Glutamatergic neuron (in vitro differentiated cells): ENCODE measurements around the gene GIPC2. TPM values are rescaled to one million over a fixed set of nuclear protein-coding genes. Genes with fewer than 3 reads are reported as not detected.

Experiments used
- DNase-seq: peaks from one replicate; pipeline ENCODE4 v3.0.0; 2022
- H3K27ac Mint-ChIP-seq: one replicate; pipeline ENCODE4 v1.8.0; 2020; ENCODE audit warnings: mild to moderate bottlenecking, mixed read lengths, inconsistent platforms; ENCODE audit not compliant: unreplicated experiment
- H3K27me3 Mint-ChIP-seq: one replicate; pipeline ENCODE4 v1.8.0; 2020; ENCODE audit warnings: mild to moderate bottlenecking, moderate library complexity, mixed read lengths, inconsistent platforms; ENCODE audit not compliant: unreplicated experiment
- H3K36me3 Mint-ChIP-seq: one replicate; pipeline ENCODE4 v1.8.0; 2020; ENCODE audit warnings: mild to moderate bottlenecking, mixed read lengths, inconsistent platforms; ENCODE audit not compliant: unreplicated experiment
- H3K4me1 Mint-ChIP-seq: one replicate; pipeline ENCODE4 v1.8.0; 2020; ENCODE audit warnings: mild to moderate bottlenecking, low read depth, mixed read lengths, inconsistent platforms; ENCODE audit not compliant: unreplicated experiment
- H3K4me3 Mint-ChIP-seq: one replicate; pipeline ENCODE4 v1.8.0; 2020; ENCODE audit warnings: mild to moderate bottlenecking, mixed read lengths, inconsistent platforms; ENCODE audit not compliant: unreplicated experiment
- H3K9me3 Mint-ChIP-seq: one replicate; pipeline ENCODE4 v1.8.0; 2020; ENCODE audit warnings: mild to moderate bottlenecking, moderate library complexity, mixed read lengths, inconsistent platforms; ENCODE audit not compliant: unreplicated experiment
- total RNA-seq: library from RNA; stranded (reverse); fragmentation: NEBNext Ultra II Directional; extraction: Animal tissue kit (Norgen Biotek cat#: 25700); gene quantifications from one replicate; pipeline ENCODE4 v1.2.1, GENCODE V29; 2021; ENCODE audit not compliant: unreplicated experiment
- TF ChIP-seq, protein P1 (sequence below): fragments of 200-600 bp; sonication (generic); IDR thresholded peaks from one replicate; pipeline ENCODE4 v1.5.0; 2021; ENCODE audit not compliant: partially characterized antibody, unreplicated experiment

Gene GIPC2
- total RNA-seq, 1 donor from 2014 or later, result not detected

DNA sequence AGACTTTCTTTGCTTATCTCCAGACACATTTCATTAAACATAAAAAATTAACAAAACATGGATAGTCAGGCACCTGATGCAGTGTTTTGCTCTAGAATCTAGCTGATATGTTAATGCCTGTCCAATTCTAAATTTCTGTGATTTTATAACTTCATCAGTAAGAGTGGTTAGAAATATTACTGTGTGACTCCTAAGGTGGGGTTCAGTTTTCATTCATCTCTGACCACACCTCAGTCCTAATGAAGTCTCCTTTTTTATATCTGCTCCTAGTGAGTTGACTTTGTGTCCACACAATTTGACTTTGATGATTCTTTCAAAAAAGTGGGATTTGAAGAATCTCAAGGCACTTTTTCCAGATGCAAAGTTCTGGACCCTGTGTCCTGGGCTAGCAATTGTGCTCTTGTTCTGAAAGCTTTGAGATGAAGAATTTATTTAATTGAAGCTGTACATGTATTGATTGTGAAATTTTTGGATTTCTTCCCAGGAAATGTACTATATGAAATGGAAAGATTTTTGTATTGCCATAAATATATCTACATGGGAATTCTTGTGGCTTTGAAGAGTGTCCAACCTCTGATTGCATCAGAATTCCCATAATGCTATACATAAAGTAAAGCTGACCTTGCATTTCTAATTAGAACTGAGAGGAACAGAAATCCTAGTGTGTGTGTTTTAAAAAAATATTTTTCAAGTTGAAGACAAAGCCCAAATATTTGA, 111.2 kb downstream of the GIPC2 start:
- no peaks in the 10 kb centered on the region for H3K4me1 Mint-ChIP-seq
- no peak overlapping the region for H3K4me3 Mint-ChIP-seq
- H3K36me3 Mint-ChIP-seq, result no peaks in the 10 kb centered on the region
- no peak overlapping the region for H3K27ac Mint-ChIP-seq
- TF ChIP-seq, protein P1, sequence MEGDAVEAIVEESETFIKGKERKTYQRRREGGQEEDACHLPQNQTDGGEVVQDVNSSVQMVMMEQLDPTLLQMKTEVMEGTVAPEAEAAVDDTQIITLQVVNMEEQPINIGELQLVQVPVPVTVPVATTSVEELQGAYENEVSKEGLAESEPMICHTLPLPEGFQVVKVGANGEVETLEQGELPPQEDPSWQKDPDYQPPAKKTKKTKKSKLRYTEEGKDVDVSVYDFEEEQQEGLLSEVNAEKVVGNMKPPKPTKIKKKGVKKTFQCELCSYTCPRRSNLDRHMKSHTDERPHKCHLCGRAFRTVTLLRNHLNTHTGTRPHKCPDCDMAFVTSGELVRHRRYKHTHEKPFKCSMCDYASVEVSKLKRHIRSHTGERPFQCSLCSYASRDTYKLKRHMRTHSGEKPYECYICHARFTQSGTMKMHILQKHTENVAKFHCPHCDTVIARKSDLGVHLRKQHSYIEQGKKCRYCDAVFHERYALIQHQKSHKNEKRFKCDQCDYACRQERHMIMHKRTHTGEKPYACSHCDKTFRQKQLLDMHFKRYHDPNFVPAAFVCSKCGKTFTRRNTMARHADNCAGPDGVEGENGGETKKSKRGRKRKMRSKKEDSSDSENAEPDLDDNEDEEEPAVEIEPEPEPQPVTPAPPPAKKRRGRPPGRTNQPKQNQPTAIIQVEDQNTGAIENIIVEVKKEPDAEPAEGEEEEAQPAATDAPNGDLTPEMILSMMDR, result no peak
- H3K27me3 Mint-ChIP-seq, result peaks cover 5% of the 10 kb centered on the region
- H3K9me3 Mint-ChIP-seq, result peaks cover 3% of the 10 kb centered on the region
- DNase-seq, result no peak

DNA sequence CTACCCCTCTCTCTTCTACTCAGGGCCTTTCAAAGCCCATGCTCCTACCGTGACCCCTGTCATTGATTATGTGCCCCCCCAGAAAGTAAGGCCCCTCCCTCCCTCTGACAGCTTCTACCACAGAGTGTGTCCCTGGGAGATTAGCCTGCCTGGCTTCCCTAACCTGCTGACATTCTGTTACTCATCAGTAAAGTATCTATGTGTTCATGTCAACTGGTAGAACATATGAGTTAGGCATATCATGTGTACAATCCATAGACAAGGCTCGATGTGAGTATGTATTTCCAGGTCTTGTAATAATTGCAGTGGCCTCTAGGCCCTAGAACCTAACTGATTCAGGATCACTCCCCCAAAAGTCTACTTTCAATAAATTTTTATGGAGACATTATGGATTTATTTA, 120.0 kb downstream of the GIPC2 start:
- Mint-ChIP-seq H3K27me3 (peaks cover 3% of the 10 kb centered on the region), H3K9me3 (no peaks in the 10 kb centered on the region), H3K27ac (no peak overlapping the region), H3K36me3 (no peaks in the 10 kb centered on the region), H3K4me3 (no peak overlapping the region), H3K4me1 (no peaks in the 10 kb centered on the region)
- DNase-seq, result no peak
- TF ChIP-seq, protein P1, result no peak

DNA sequence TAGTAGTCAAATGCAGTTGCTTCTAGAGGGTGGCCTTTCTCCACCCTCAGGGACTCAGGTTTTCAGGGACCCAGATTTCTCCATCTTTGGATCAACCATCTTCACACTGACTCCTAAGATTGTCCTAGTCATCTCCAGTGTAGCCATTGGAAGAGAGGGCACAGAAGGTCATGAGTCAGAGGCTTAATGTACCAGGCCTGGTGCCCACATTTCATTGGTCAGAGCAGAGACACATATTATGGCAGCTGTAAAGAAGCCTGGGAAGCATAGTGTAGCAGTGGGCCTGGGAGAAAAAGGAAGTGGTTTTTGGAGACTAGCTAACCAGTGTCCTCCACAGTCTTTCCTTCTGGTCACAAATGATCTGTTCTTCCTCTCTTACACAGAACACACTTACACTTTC, 122.5 kb downstream of the GIPC2 start:
- DNase-seq, result no peak
- Mint-ChIP-seq H3K9me3 (no peaks in the 10 kb centered on the region), H3K27me3 (peaks cover 1% of the 10 kb centered on the region), H3K4me3 (no peak overlapping the region), H3K4me1 (no peaks in the 10 kb centered on the region), H3K27ac (no peak overlapping the region), H3K36me3 (no peaks in the 10 kb centered on the region)
- TF ChIP-seq, protein P1, result no peak

DNA sequence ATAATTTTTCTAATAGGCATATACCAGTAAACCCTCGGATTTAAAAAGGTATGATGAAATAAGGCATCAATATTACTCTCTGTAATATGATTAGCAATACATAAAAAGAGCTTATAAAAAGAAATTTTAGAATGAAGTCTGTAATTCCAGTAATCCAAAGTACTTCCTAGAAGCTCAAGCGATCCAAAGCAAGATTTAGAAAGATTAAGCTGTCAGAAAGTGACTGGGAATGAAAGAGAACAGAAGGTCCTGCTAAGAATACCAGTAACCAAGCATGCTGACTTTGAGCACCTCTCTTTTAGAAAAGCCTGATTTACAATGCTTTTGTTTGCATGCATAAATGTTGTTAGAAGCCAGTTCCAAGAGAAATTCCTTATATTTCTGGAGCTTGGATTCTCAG, 125.1 kb downstream of the GIPC2 start:
- no peak overlapping the region for H3K27ac Mint-ChIP-seq
- no peaks in the 10 kb centered on the region for H3K9me3 Mint-ChIP-seq
- no peaks in the 10 kb centered on the region for H3K27me3 Mint-ChIP-seq
- no peaks in the 10 kb centered on the region for H3K4me1 Mint-ChIP-seq
- TF ChIP-seq, protein P1, result no peak
- DNase-seq, result no peak
- H3K36me3 Mint-ChIP-seq, result no peaks in the 10 kb centered on the region
- no peak overlapping the region for H3K4me3 Mint-ChIP-seq

DNA sequence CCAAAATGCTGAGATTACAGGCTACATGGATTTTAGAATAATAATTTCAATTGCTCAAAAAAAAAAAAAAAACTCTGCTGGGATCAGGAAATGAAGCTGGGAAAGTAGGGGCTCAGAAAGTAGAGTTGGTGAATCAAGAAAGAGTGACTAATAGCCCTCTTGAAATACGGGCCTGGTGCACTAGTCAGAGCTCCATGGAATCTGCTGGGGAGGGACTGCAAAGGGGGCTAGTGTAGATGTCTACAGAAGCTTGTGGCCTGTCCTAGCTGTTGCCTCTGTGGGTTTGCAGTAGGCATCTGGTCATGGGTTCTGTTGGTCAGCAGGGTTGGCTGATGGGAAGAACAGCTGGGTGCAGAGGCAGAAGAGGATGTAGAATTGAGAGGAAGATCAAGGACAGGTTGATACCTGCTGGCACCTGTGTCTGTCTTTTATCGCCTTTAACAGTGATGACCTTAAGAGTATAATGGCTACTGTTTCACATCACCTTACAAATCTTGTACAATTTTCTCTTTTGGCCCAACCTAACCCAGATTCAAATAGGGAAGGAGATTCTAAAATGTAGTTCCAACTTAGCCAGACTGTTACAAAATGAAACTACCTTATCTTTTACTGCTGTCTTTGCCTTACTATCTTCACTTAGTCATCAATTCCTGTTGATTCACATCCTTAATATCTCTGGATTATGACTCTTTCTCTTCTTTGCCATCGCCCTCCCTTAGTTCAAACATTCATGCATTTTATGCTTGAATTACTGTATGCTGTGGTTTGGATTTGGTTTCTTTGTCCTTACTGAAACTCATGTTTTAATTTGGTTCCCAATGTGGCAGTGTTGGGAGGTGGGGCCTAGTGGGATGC, 126.2 kb downstream of the GIPC2 start:
- H3K9me3 Mint-ChIP-seq, result no peaks in the 10 kb centered on the region
- H3K4me3 Mint-ChIP-seq, result no peak overlapping the region
- H3K36me3 Mint-ChIP-seq, result no peaks in the 10 kb centered on the region
- DNase-seq, result no peak
- H3K27me3 Mint-ChIP-seq, result no peaks in the 10 kb centered on the region
- TF ChIP-seq, protein P1, result no peak
- H3K27ac Mint-ChIP-seq, result no peak overlapping the region
- no peaks in the 10 kb centered on the region for H3K4me1 Mint-ChIP-seq
